SIG-M5 treated with dmso at 0.1 percent for 504 hours (cell line): ENCODE measurements around the gene CFAP44.
"Not testable (repeated sequence)": the region's sequence is repeated elsewhere in the genome, so short reads cannot be mapped to it uniquely, and the experiment has no call there.

Experiments used
- DNase-seq: peaks from one replicate; lab custom pipeline; 2025; ENCODE audit not compliant: unreplicated experiment; lab: John Stamatoyannopoulos, UW

The CFAP44 gene

DNA sequence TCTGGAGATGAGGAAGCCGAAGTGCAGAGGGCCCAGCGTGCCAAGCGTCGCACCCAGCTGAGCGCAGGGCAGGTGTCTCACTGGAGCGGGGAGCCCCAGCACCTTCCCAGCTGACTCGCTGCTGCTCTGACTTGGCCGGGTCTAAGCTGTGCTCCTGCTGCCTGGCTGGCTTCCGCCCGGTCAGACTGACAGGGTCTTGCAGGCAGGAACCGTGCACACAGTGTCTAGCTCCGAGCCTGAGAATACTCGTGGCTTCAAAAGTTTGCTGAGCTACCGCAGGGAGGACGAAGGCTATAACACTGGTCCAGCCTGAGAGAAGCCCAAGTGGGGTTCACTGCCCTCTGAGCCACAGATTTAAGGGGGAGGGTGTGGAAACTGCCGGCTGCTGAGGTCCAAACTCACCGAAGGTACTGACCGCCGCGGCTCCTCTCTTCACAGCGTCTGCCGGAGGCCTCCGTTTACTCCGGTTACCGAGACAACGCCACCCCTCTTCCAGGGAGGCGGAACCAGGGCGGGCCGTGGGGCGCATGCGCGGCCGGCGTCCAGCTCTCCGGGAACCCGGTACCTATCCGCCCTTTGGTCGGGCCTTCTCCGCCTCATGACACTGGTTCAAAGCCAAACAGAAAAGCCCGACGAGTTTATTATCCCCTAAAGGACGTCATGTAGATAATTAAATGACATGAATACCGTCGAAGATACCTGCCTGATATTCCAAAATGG lies at the start of gene CFAP44:
TSS of gene CFAP44 (minus strand) at position 443 of the 720 bp plus-strand sequence. CDS start 7,829 bp downstream, outside the sequence.
- no peak for DNase-seq

DNA sequence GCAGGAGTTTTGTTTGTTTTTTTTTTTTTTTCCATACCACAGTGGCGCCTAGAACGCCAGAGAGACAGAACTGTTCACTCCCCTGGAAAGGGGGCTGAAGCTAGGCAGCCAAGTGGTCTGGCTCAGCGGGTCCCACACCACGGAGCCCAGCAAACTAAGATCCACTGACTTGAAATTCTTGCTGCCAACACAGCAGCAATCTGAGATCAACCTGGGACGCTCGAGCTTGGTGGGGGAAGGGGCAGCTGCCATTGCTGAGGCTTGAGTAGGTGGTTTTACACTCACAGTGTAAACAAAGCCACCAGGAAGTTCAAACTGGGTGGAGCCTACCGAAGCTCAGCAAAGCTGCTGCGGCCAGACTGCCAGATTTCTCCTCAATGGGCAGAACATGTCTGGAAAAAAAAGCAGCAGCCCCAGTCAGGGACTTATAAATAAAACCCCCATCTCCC lies 43.9 kb upstream of the CFAP44 start:
- DNase-seq = peak; percentile 19

DNA sequence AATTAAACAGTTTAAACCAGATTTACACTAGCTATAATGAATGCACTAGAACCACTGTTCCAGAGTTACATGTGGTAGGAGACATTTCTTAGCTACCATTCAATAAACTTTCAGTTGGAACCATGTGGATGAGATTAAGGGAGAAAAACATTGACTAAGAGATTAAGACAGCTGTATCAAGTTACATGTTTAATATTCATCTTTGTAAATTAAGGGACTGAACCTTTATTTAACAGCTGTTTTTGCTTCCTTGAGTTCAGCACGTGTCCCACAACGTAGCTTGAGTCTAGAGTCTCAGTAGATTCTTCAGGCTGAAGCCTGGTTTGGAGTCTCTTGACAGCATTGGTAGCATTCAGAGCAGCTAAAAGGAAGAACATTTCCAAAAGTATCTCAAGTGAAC lies 27.2 kb upstream of the CFAP44 start:
- DNase-seq = no peak

GRCh38 chr3:113461488-113461887 lies 20.2 kb upstream of the CFAP44 start:
- no peak for DNase-seq

DNA sequence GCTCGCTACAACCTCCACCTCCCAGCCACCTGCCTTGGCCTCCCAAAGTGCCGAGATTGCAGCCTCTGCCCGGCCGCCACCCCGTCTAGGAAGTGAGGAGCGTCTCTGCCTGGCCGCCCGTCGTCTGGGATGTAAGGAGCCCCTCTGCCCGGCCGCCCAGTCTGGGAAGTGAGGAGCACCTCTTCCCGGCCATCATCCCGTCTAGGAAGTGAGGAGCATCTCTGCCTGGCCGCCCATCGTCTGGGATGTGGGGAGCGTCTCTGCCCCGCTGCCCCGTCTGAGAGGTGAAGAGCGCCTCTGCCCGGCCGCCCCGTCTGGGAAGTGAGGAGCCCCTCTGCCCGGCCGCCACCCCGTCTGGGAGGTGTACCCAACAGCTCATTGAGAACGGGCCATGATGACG lies 17.3 kb upstream of the CFAP44 start:
- DNase-seq = not testable (repeated sequence)

GRCh38 chr3:113455446-113455845 lies 14.2 kb upstream of the CFAP44 start:
- no peak for DNase-seq

DNA sequence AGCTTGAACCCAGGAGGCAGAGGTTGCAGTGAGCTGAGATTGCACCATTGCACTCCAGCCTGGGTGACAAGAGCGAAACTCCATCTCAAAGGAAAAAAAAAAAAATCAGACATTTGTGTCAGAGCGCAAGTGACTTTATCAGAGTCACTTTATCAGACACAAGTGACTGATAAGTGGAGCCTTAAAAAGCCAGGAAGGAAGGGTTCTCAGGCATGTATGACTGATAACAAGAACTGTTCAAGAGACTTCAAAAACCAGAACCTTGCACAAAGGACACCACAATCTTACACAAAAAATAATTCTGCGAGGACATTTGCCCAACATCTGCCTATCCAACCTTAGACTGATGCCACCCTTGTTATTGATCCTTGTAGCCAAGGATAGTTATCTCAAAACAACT lies 13.3 kb upstream of the CFAP44 start:
- DNase-seq = no peak

GRCh38 chr3:113454057-113454456 lies 12.8 kb upstream of the CFAP44 start:
- no peak for DNase-seq

DNA sequence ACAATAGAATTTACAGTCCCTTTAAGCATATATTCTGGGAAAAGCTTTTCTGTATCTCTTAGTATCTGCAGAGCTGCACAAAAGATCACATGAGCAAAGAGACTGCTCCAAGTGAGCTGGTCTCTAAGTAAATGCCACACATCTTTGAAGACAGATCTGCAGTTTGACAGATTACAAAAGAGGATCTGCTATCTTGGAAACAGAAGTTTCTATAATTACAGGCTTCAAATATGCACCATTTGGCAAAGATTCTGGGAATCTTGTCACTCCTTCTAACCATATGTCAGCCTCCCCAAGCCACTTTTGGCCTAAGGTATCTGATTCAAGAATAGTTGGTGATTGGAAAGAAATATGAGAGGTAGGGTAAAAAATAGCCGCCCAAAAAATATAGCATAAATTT lies 9.6 kb upstream of the CFAP44 start:
- DNase-seq = no peak

GRCh38 chr3:113439606-113440005 lies 1.7 kb downstream of the CFAP44 start:
- no peak for DNase-seq

GRCh38 chr3:113438224-113438623 lies 3.1 kb downstream of the CFAP44 start:
- DNase-seq = no peak

DNA sequence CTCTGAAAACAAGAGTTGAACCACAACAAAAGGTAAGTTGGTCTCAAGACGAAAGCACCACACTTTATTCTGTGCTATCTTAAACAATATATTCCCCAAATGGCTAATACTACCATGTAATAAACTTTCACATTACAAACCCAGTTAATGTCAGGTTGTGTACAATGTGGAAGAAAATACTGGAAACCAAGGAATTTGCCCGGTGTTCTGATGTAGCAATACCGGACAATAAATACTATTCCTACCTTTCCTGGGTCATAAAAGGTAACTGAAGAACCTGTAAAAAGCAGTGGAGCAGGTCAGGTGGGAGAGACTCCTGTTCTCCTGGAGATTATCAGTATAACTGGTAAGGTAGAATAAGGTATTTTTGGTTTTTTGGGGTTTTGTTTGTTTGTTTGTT lies 3.9 kb downstream of the CFAP44 start:
- DNase-seq = no peak

- DNase-seq = no peak
Measured at GRCh38 chr3:113436809-113437208, 4.5 kb downstream of the CFAP44 start.

DNA sequence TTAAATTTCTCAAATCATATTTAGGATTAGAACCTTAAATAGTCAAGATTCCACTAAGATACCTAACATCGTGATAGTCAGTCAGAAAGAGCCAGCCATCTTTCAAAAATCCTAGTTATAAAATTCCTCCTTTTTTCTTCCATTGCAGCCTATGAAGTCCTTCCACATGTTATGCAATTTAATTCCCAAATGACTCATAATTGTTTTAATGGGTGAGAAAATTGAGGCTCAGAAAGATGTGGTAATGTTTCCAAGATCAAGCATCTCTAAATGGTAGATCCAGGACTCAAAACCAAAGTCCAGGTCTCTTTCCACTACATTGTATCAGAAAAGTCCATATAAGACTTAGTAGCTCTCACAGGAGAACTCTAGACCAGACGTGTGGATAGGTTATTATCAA lies 9.5 kb downstream of the CFAP44 start:
- no peak for DNase-seq

- no peak for DNase-seq
Measured at GRCh38 chr3:113428581-113428980, 12.7 kb downstream of the CFAP44 start.

DNA sequence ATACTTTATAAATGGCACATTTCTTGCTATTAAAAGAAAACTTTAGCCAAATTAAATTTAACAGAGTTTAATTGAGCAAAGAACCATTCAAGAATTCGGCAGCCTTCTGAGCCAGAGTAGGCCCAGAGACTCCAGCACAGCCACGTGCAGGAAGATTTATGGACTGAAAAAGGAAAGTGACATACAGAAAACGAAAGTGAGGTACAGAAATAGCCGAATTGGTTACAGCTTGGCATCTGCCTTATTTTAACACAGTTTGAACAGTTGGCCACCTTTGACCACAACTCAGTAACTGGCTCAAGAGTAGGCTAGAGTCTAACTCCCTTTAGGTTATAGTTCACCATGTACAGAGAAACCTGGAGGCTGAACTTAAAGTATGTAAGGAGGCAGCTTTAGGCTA lies 17.6 kb downstream of the CFAP44 start:
- no peak for DNase-seq

DNA sequence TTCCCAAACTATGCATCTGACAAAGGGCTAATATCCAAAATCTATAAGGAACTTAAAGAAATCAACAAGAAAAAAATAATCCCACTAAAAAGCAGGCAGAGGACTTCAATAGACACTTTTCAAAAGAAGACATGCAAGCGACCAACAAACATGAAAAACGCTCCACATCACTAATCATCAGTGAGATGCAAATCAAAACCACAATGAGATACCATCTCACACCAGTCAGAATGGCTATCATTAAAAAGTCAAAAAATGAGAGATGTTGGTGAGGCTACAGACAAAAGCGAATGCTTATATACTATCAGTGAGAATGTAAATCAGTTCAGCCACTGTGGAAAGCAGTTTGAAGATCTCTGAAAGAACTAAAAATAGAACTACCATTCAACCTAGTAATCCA lies 20.2 kb downstream of the CFAP44 start:
- DNase-seq = no peak

DNA sequence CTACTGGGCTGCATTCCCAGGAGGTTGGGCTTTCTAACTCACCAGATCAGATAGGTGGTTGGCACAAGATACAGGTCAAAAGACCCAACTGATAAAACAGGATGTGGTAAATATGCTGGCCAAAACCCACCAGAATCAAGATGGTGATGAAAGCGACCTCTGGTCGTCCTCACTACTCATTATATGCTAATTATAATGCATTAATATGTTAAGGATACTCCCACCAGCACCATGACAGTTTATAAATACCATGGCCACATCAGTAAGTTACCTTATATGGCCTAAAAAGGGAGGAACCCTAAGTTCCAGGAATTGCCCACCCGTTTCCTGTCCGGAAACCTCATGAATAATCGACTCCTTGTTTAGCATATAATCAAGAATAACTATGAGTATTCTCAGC lies 31.6 kb downstream of the CFAP44 start:
- no peak for DNase-seq

GRCh38 chr3:113405180-113405579 lies 36.1 kb downstream of the CFAP44 start:
- peak; percentile 40 for DNase-seq

DNA sequence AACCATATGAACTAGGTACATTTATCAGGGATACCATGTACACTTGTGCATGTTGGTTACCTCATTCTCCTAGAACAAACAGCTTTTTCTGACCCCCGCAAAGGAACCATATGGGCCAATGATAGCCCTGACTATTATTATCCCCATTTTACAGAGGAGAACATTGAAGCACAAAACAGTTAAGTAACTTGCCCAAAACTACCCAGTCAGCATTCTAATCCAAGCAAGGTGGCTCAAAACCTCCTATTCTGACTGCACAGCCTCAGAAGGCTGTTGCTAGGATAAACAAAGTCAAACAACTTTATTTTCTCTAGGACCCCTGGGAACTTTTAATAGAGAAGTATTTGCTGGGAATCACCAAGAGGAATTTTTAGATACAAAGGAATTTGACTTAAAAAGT lies 36.7 kb downstream of the CFAP44 start:
- DNase-seq = no peak
